Uterus (tissue), 2 donors: Measurements from ENCODE around the gene ERCC6L2.

Experiments used
- POLR2A ChIP-seq, 2 donors: fragments of 450-650 bp; IDR thresholded peaks; one replicate each; pipeline ENCODE4 v1.6.1; 2016; ENCODE audit warnings: antibody characterized with exemption in 2 of 2, mild to moderate bottlenecking in 1 of 2, moderate library complexity in 1 of 2
- TF ChIP-seq, protein P1 (sequence below), 4 experiments: fragments of 200-600 bp in 2 of 4; fragments of 450-650 bp in 2 of 4; sonication (generic) in 2 of 4; IDR thresholded peaks; one replicate each; pipeline ENCODE4 v1.5.1; 2016 to 2019; ENCODE audit warnings: antibody characterized with exemption in 4 of 4, mild to moderate bottlenecking in 2 of 4, moderate library complexity in 1 of 4

DNA sequence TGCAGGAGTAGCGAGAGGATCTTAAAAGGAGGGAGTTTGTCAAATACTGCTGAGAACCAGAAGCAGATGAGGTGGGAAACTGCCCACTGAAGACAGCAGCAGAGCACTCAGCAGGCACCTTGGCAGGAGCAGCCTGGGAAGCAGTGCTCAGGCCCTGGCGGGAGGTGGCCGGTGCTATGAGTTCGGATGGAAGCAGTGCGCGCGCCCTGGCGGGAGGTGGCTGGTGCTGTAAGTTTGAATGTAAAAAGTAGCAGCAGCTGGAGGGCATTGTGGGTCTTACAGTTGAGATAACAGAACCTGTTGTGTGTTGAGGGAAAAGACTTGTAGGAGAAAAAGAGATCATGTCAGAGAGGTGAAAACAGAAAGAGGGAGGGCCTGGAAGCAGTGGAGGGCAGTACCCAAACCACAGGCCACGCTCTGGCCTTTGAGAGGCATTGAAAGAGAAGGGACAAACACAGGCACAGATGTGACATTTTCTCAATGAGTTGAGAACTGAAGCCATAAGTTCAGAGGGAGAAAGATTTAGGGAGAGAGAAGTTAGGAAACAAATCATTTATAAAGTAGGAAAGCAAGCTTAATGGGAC lies 130.9 kb downstream of the ERCC6L2 start:
- TF ChIP-seq, protein P1, sequence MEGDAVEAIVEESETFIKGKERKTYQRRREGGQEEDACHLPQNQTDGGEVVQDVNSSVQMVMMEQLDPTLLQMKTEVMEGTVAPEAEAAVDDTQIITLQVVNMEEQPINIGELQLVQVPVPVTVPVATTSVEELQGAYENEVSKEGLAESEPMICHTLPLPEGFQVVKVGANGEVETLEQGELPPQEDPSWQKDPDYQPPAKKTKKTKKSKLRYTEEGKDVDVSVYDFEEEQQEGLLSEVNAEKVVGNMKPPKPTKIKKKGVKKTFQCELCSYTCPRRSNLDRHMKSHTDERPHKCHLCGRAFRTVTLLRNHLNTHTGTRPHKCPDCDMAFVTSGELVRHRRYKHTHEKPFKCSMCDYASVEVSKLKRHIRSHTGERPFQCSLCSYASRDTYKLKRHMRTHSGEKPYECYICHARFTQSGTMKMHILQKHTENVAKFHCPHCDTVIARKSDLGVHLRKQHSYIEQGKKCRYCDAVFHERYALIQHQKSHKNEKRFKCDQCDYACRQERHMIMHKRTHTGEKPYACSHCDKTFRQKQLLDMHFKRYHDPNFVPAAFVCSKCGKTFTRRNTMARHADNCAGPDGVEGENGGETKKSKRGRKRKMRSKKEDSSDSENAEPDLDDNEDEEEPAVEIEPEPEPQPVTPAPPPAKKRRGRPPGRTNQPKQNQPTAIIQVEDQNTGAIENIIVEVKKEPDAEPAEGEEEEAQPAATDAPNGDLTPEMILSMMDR (IDR thresholded peaks at IDR 0.05): no peak
- TF ChIP-seq POLR2A (IDR thresholded peaks at IDR 0.05): no peak
